GM18861 (cell line): ENCODE measurements around the gene C1orf35.
A peak's percentile ranks its signal among the peaks of the same experiment; 100 is the strongest.

Source experiments
- ATAC-seq: cut with Tn5 transposase; IDR thresholded peaks from one replicate; pipeline ENCODE4 v1.9.1; 2021; ENCODE audit not compliant: unreplicated experiment

The C1orf35 gene

GRCh38 chr1:228095938-228096337 is 7.2 kb downstream of the C1orf35 start:
- no peak for ATAC-seq

- ATAC-seq, result no peak
Observed at GRCh38 chr1:228095161-228095560, 8.0 kb downstream of the C1orf35 start.

- no peak for ATAC-seq
Observed at GRCh38 chr1:228094432-228095016, 8.6 kb downstream of the C1orf35 start.

GRCh38 chr1:228093050-228093906 is 9.8 kb downstream of the C1orf35 start:
- ATAC-seq, result no peak

- ATAC-seq, result no peak
Observed at GRCh38 chr1:228092342-228093049, 10.6 kb downstream of the C1orf35 start.

- ATAC-seq, result no peak
Observed at GRCh38 chr1:228091084-228091483, 12.0 kb downstream of the C1orf35 start.

- peak; percentile 37 for ATAC-seq
Observed at GRCh38 chr1:228090613-228091081, 12.5 kb downstream of the C1orf35 start.

- no peak for ATAC-seq
Observed at GRCh38 chr1:228089519-228090380, 13.4 kb downstream of the C1orf35 start.

- no peak for ATAC-seq
Observed at GRCh38 chr1:228088586-228089498, 14.3 kb downstream of the C1orf35 start.

- ATAC-seq, result no peak
Observed at GRCh38 chr1:228087771-228088251, 15.3 kb downstream of the C1orf35 start.

- ATAC-seq, result no peak
Observed at GRCh38 chr1:228085287-228085951, 17.7 kb downstream of the C1orf35 start.

- ATAC-seq, result no peak
Observed at GRCh38 chr1:228084797-228085196, 18.3 kb downstream of the C1orf35 start.

- ATAC-seq, result no peak
Observed at GRCh38 chr1:228084325-228084724, 18.8 kb downstream of the C1orf35 start.

GRCh38 chr1:228083871-228084278 is 19.2 kb downstream of the C1orf35 start:
- ATAC-seq, result no peak

GRCh38 chr1:228082918-228083870 is 19.9 kb downstream of the C1orf35 start:
- ATAC-seq, result peak; percentile 4

- peak; percentile 73 for ATAC-seq
Observed at GRCh38 chr1:228082214-228082917, 20.8 kb downstream of the C1orf35 start, which contains the start of gene ARF1. TSS of gene ARF1 (plus strand) at chr1:228082708. CDS start at chr1:228097115, 14,407 bp downstream.

- peak; percentile 4 for ATAC-seq
Observed at GRCh38 chr1:228081578-228082213, 21.4 kb downstream of the C1orf35 start.
